Suprapubic skin (tissue), 4 donors: ENCODE results near the gene TMEM161B.

ENCODE experiments used
- EP300 ChIP-seq: sonication (generic); formaldehyde crosslinking; IDR thresholded peaks from one replicate; pipeline ENCODE4 v1.6.1; 2017; ENCODE audit warnings: antibody characterized with exemption
- POLR2A ChIP-seq, 2 donors: fragments of 450-650 bp; IDR thresholded peaks; one replicate each; pipeline ENCODE4 v1.6.1; 2017; ENCODE audit warnings: antibody characterized with exemption in 2 of 2, mild to moderate bottlenecking in 2 of 2, moderate library complexity in 2 of 2
- POLR2AphosphoS5 ChIP-seq, 3 donors: sonication (generic); formaldehyde crosslinking; IDR thresholded peaks; one replicate each; pipeline ENCODE4 v1.6.1; 2017; ENCODE audit warnings: antibody characterized with exemption in 3 of 3
- TF ChIP-seq, protein P1 (sequence below), 2 donors: fragments of 200-600 bp in 1 of 2; fragments of 450-650 bp in 1 of 2; sonication (generic) in 1 of 2; IDR thresholded peaks; one replicate each; pipeline ENCODE4 v1.5.1; 2016 to 2019; ENCODE audit warnings: antibody characterized with exemption in 2 of 2, mild to moderate bottlenecking in 1 of 2, moderate library complexity in 1 of 2

DNA sequence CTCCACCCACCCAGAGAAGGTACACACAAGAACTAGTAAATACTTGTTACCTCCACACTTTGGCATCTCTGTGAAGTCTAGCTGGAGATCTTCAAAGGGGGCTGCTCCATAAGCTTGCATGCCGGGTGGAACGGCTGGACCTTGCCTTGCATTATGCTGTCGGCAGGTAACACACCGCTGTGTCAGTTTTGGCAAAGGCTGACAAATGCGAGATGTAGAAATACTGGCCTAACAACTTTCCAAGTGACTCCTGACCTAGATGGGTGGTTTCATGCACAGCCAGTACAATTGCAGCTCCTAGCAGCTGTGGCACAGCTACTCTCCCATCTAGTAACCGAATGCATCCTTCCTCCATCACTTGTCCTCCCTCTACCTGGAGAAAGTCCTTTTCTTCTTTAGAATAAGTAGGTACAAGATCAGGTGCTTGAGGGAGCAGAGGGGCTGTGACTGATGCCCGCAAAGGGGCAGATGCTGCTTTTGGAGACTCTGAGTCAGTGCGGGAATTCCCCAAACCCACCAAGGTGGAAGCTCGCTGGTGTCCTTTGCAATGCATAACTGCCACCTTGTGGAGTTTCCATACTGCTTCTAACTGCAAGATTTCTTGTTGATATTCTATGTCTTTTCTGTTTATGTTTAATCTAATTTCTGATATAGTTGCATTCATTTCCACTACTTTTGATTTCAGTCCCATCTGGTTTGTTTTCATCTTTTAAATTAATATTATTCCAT is 78.4 kb downstream of the TMEM161B start:
- TF ChIP-seq, protein P1, sequence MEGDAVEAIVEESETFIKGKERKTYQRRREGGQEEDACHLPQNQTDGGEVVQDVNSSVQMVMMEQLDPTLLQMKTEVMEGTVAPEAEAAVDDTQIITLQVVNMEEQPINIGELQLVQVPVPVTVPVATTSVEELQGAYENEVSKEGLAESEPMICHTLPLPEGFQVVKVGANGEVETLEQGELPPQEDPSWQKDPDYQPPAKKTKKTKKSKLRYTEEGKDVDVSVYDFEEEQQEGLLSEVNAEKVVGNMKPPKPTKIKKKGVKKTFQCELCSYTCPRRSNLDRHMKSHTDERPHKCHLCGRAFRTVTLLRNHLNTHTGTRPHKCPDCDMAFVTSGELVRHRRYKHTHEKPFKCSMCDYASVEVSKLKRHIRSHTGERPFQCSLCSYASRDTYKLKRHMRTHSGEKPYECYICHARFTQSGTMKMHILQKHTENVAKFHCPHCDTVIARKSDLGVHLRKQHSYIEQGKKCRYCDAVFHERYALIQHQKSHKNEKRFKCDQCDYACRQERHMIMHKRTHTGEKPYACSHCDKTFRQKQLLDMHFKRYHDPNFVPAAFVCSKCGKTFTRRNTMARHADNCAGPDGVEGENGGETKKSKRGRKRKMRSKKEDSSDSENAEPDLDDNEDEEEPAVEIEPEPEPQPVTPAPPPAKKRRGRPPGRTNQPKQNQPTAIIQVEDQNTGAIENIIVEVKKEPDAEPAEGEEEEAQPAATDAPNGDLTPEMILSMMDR (IDR thresholded peaks at IDR 0.05): no peak
- TF ChIP-seq EP300 (no peak), POLR2A (IDR thresholded peaks at IDR 0.05) (no peak), POLR2AphosphoS5 (IDR thresholded peaks at IDR 0.05) (no peak)
